OCI-LY7 (cell line): ENCODE measurements around the gene EVA1C. TPM values are rescaled to one million over a fixed set of nuclear protein-coding genes. Genes with fewer than 3 reads are reported as not detected.

Experiments
- BruUV-seq: library from RNA; stranded (reverse); fragments of 400-500 nt; replicated peaks from 2 replicates; lab custom pipeline; 2021; lab: Mats Ljungman, UMichigan
- CTCF ChIA-PET: fragments of 300-600 bp; sonication (Branson Sonifier 250); formaldehyde crosslinking; loops from one replicate; lab custom pipeline; 2022; ENCODE audit warnings: antibody characterized with exemption; ENCODE audit not compliant: unreplicated experiment; lab: Charles Lee
- POLR2A ChIA-PET: fragments of 300-600 bp; sonication (Branson Sonifier 250); formaldehyde crosslinking; loops from one replicate; lab custom pipeline; 2022; ENCODE audit warnings: antibody characterized with exemption; lab: Charles Lee
- DNase-seq: peaks from one replicate; pipeline ENCODE4 v3.0.0-alpha.2; 2015; ENCODE audit warnings: low spot score
- H2AFZ ChIP-seq: fragments of 200-600 bp; sonication (generic), shearing (Covaris generic); 2 replicates; pipeline ENCODE4 v1.6.1; 2014; ENCODE audit warnings: mild to moderate bottlenecking, antibody characterized with exemption, low read length, moderate library complexity
- H3K27ac ChIP-seq: fragments of 200-600 bp; sonication (generic); 2 replicates; pipeline ENCODE4 v1.5.1; 2014; ENCODE audit warnings: mixed run types, low read depth, mild to moderate bottlenecking, moderate library complexity, low read length, inconsistent platforms; ENCODE audit not compliant: poor library complexity, severe bottlenecking
- H3K36me3 ChIP-seq: fragments of 200-600 bp; sonication (generic); 2 replicates; pipeline ENCODE4 v1.6.1; 2014; ENCODE audit warnings: mild to moderate bottlenecking, antibody characterized with exemption, low read length, moderate library complexity, mixed read lengths; ENCODE audit not compliant: insufficient read depth
- H3K4me1 ChIP-seq: fragments of 200-600 bp; sonication (generic); 2 replicates; pipeline ENCODE4 v1.5.1; 2014; ENCODE audit warnings: mild to moderate bottlenecking, low read length; ENCODE audit not compliant: insufficient read depth, poor library complexity, severe bottlenecking
- H3K4me2 ChIP-seq: fragments of 200-600 bp; sonication (generic); 2 replicates; pipeline ENCODE4 v1.6.1; 2014; ENCODE audit warnings: mild to moderate bottlenecking, low read length
- H3K4me3 ChIP-seq: fragments of 200-600 bp; sonication (generic); 2 replicates; pipeline ENCODE4 v1.5.1; 2014; ENCODE audit warnings: mild to moderate bottlenecking, low read depth, low read length; ENCODE audit not compliant: poor library complexity, severe bottlenecking
- H3K79me2 ChIP-seq: fragments of 200-600 bp; sonication (generic); 2 replicates; pipeline ENCODE4 v1.6.1; 2016; ENCODE audit warnings: low read depth, mild to moderate bottlenecking, low read length, moderate library complexity, mixed read lengths; ENCODE audit not compliant: insufficient read depth
- H3K9me2 ChIP-seq: fragments of 200-600 bp; sonication (generic); 2 replicates; pipeline ENCODE4 v1.6.1; 2016; ENCODE audit warnings: mild to moderate bottlenecking, low read length, mixed read lengths; ENCODE audit not compliant: insufficient read depth
- H3K9me3 ChIP-seq: fragments of 200-600 bp; sonication (generic); 2 replicates; pipeline ENCODE4 v1.6.1; 2014; ENCODE audit warnings: mild to moderate bottlenecking, mixed run types, low read length, mixed read lengths
- H4K20me1 ChIP-seq: fragments of 200-600 bp; sonication (generic); 2 replicates; pipeline ENCODE4 v1.6.1; 2014; ENCODE audit warnings: mild to moderate bottlenecking, antibody characterized with exemption, low read length, moderate library complexity, mixed read lengths; ENCODE audit not compliant: insufficient read depth
- CTCF ChIP-seq: fragments of 200-600 bp; sonication (generic); conservative IDR thresholded peaks from 2 replicates; pipeline ENCODE4 v1.5.1; 2014; ENCODE audit warnings: mild to moderate bottlenecking, antibody characterized with exemption, low read length, moderate library complexity, mixed read lengths
- EZH2phosphoT487 ChIP-seq: fragments of 200-600 bp; sonication (generic); IDR thresholded peaks from 2 replicates; pipeline ENCODE4 v1.6.1; 2018; ENCODE audit warnings: low read depth, borderline replicate concordance, mild to moderate bottlenecking, mixed run types, antibody characterized with exemption, low read length, moderate library complexity, mixed read lengths
- intact Hi-C: fragments of 100-400 bp; cut with micrococcal nuclease; formaldehyde crosslinking; loops from one replicate; pipeline ENCODE4 v1.10.0; 2022; ENCODE audit not compliant: unreplicated experiment
- total RNA-seq, 2 experiments: library from RNA; depleted of rRNA in 1 of 2; stranded (reverse); fragments of >200 nt in 1 of 2; shearing (Covaris generic) in 1 of 2; gene quantifications; 2 replicates each; pipeline ENCODE4 v1.2.3, GENCODE V29; 2014 to 2022

Gene EVA1C
- total RNA-seq, 2 experiments from 2014 or later = not detected

DNA sequence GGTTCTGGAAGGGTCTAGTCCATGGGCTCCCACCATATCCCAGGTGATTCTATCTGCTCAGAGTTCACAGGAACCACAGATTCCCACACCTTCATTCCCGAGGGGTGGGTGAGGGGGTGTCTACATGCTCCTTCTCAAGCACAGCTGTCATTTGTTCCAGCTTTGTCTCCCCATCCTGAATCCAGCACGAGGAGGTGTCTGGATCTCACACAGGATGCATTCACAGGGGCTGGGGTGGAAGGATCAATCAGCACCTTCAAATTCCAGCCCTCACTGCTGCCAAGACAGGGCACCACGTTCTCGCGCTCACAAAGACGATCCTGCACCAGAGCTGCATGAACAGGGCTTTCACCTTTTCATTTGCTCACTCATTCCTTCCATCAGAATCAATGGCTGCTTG lies 120.1 kb downstream of the EVA1C start:
- Histone ChIP-seq H2AFZ (no peak overlapping the region), H3K27ac (no peak overlapping the region), H3K9me3 (no peaks in the 10 kb centered on the region), H3K4me3 (no peak overlapping the region), H3K79me2 (no peaks in the 10 kb centered on the region), H3K9me2 (no peaks in the 10 kb centered on the region), H4K20me1 (no peaks in the 10 kb centered on the region), H3K36me3 (no peaks in the 10 kb centered on the region), H3K4me1 (no peaks in the 10 kb centered on the region), H3K4me2 (no peak overlapping the region)
- intact Hi-C loops = no loop called here
- ChIA-PET POLR2A (no interaction called here), CTCF (no interaction called here)
- BruUV-seq = no TSS peak
- no peak for TF ChIP-seq EZH2phosphoT487
- no peak for DNase-seq

DNA sequence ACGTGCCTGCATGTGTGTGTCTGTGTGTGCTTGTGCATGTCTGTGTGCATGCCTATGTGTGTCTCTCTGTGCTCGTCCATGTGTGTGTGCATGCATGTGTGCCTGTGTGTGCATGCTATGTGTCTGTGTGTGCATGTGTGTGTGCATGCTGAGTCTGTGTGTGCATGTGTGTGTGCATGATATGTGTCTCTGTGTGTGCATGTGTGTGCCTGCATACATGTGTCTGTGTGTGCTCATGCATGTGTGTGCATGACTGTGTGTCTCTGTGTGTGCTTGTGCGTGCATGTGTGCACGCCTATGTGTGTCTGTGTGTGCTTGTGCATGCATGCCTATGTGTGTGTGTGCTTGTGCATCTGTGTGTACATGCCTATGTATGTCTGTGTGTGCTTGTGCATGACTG lies 120.5 kb downstream of the EVA1C start:
- Histone ChIP-seq H3K79me2 (no peaks in the 10 kb centered on the region), H2AFZ (no peak overlapping the region), H3K9me3 (no peaks in the 10 kb centered on the region), H3K4me1 (no peaks in the 10 kb centered on the region), H4K20me1 (no peaks in the 10 kb centered on the region), H3K4me2 (no peak overlapping the region), H3K9me2 (no peaks in the 10 kb centered on the region), H3K27ac (no peak overlapping the region), H3K4me3 (no peak overlapping the region), H3K36me3 (no peaks in the 10 kb centered on the region)
- BruUV-seq = no TSS peak
- no peak for TF ChIP-seq CTCF
- no peak for TF ChIP-seq EZH2phosphoT487
- intact Hi-C loops = no loop called here
- ChIA-PET POLR2A (no interaction called here), CTCF (no interaction called here)
- DNase-seq = no peak

DNA sequence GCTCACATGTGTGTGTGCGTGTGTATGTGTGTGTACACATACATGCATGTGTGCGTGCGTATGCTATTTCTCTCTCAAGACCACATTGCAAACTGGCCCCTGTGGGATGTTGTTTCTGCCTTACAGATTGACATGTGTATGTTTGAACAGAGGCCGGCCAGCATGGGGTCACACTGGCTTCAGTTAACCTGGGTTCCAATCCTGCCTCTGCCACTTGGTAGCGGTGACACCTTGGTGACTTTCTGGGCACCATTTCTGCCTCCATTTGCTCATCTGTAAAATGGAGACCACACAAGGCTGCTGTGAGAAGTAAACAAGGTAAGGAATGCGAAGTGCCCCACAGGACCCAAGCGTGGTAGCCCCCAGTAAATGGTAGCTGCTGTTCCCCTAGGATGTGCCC lies 121.1 kb downstream of the EVA1C start:
- no peak overlapping the region for H3K4me3 ChIP-seq
- POLR2A ChIA-PET = no interaction called here
- BruUV-seq = no TSS peak
- CTCF ChIA-PET = no interaction called here
- no peak for TF ChIP-seq CTCF
- no peaks in the 10 kb centered on the region for H3K9me3 ChIP-seq
- H4K20me1 ChIP-seq = no peaks in the 10 kb centered on the region
- H3K79me2 ChIP-seq = no peaks in the 10 kb centered on the region
- H3K9me2 ChIP-seq = no peaks in the 10 kb centered on the region
- no peak overlapping the region for H2AFZ ChIP-seq
- DNase-seq = no peak
- no peak overlapping the region for H3K27ac ChIP-seq
- no peaks in the 10 kb centered on the region for H3K36me3 ChIP-seq
- H3K4me1 ChIP-seq = no peaks in the 10 kb centered on the region
- intact Hi-C loops = no loop called here
- no peak overlapping the region for H3K4me2 ChIP-seq
